Keratinocyte (primary cell): ENCODE measurements around the gene OR4K2.

Source experiments
- EZH2 ChIP-seq: IDR thresholded peaks from one replicate; pipeline ENCODE4 v1.6.1; 2012; ENCODE audit warnings: inconsistent platforms, mild to moderate bottlenecking, low read length, moderate library complexity
- TF ChIP-seq, protein P1 (sequence below), 3 experiments: IDR thresholded peaks in 1 of 3; conservative IDR thresholded peaks in 1 of 3; optimal IDR thresholded peaks in 1 of 3; 2 replicates in 2 of 3; 3 replicates in 1 of 3; pipeline versions ENCODE3 to v1.5.1; 2011; ENCODE audit warnings: low read length in 3 of 3, mild to moderate bottlenecking in 3 of 3, moderate library complexity in 2 of 3, control low read depth in 1 of 3, inconsistent platforms in 1 of 3; ENCODE audit not compliant: insufficient read depth in 2 of 3; ENCODE audit errors: extremely low read depth in 1 of 3

DNA sequence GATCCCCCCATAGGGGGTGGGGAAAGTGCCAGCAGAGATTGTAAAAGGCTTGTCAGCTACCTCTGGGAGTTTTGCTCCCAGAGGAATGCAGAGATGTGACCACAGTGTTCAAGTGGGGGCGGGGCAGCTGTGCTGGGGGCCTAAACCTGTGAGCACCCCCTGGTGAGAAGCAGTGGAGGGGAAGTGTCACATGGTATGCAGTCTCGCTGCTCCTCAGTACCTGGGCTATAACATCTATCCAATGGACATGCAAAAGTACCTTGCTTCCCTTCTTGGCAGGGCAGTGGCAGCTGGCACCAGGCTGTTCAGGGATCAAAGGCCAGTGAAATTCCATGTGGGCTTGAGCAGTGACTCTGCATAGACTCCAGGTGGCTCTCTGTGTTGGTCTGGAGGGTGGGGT is 20.3 kb downstream of the OR4K2 start:
- TF ChIP-seq, protein P1, sequence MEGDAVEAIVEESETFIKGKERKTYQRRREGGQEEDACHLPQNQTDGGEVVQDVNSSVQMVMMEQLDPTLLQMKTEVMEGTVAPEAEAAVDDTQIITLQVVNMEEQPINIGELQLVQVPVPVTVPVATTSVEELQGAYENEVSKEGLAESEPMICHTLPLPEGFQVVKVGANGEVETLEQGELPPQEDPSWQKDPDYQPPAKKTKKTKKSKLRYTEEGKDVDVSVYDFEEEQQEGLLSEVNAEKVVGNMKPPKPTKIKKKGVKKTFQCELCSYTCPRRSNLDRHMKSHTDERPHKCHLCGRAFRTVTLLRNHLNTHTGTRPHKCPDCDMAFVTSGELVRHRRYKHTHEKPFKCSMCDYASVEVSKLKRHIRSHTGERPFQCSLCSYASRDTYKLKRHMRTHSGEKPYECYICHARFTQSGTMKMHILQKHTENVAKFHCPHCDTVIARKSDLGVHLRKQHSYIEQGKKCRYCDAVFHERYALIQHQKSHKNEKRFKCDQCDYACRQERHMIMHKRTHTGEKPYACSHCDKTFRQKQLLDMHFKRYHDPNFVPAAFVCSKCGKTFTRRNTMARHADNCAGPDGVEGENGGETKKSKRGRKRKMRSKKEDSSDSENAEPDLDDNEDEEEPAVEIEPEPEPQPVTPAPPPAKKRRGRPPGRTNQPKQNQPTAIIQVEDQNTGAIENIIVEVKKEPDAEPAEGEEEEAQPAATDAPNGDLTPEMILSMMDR (optimal IDR thresholded peaks at IDR 0.05 in 1 of 3, IDR thresholded peaks at IDR 0.05 in 1 of 3, conservative IDR thresholded peaks at IDR 0.05 in 1 of 3; ENCODE audit: extremely low read depth in 1 of 3, insufficient read depth in 2 of 3, low read length in 3 of 3), result no peak
- no peak for TF ChIP-seq EZH2
